Ramos (cell line): Measurements from ENCODE around the gene MDM1.

Experiments
- in situ Hi-C: fragments of 300-500 bp; cut with MboI; formaldehyde crosslinking; loops from one replicate; pipeline ENCODE4 v1.14.3; 2022; ENCODE audit warnings: low sequenced_read_pairs; ENCODE audit not compliant: unreplicated experiment

Gene MDM1, protein sequence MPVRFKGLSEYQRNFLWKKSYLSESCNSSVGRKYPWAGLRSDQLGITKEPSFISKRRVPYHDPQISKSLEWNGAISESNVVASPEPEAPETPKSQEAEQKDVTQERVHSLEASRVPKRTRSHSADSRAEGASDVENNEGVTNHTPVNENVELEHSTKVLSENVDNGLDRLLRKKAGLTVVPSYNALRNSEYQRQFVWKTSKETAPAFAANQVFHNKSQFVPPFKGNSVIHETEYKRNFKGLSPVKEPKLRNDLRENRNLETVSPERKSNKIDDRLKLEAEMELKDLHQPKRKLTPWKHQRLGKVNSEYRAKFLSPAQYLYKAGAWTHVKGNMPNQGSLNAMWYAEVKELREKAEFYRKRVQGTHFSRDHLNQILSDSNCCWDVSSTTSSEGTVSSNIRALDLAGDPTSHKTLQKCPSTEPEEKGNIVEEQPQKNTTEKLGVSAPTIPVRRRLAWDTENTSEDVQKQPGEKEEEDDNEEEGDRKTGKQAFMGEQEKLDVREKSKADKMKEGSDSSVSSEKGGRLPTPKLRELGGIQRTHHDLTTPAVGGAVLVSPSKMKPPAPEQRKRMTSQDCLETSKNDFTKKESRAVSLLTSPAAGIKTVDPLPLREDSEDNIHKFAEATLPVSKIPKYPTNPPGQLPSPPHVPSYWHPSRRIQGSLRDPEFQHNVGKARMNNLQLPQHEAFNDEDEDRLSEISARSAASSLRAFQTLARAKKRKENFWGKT

DNA sequence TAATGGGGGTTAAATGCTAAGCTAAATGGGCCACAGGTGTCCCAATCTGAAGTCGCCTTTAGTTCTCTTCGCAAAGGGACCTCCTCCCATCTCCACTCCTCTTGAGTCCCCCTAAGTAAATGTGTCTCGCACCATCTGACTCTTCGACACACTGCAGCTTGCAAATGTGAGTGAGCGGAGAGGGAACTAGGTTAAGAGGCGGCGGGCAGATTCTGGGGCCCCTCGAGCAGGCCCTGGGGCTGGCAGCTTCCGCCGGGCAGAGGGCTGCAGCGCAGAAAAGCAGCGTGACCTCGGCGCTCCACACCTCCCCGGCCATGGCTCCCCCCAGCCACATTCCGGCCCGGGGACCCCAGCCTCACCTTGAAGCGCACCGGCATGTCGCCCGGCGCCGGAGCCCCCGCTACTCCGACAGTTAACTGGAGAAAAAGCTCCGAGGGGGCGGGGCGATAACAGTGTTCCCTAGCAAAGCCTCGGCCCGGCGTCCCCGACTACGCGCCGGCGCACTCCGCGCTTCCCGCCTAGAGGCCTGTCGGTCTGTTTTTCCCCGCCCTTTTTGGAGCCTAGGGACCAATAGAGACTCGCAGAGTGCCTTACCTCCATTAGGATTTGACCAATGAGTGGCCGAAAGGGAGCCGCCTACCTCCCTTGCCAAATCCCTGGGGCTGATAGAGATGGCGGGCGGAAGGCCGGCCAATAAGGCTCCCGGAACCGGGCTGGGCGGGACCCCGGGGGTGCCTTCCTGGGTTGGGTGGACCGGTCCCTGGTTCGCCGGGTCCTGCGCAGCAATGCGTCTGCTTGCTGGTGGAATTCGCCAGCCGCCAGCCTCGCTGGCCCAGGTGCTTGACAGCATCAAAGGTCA is at the start of gene MDM1:
TSS of gene MDM1 (minus strand) at position 494 of the 859 bp plus-strand sequence. CDS start at position 377, 117 bp downstream.
- in situ Hi-C loops: loop anchor here (25.0 kb wide), 1 partner anchor 505 kb away; no protein-coding TSS in a partner anchor

DNA sequence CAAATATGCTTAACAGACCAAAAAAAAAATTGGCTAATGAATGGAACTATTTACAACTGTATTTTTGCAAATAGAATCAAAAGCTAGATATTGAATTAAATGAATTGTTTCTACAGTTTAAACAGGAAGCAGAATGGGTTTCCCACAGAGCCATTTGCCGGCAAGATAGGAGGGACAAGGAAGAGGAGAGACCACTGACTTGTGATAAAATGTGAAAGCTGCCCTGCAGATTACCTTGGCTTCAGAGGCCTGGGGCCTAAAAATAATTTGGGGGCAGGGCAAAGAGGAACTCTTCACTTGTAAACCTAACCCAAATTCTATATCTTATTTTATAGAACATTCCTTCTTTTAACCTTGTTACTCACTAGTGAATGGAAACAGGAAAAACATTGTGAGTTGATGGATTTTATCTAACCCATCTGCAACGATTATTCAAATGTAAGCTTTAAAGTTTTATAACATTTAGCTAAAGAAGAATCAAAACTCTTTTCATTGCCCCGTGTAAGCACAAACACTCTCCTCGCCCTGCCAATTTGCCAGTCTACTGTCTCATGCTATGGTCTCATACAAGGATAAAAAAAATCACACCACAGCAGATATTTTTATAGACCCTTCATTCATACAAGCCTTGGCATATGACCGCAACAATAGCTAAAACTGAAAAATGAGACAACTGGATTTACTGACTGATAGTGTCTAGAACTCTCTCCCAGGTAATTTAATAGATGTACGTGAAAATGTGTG is 49.5 kb upstream of the MDM1 start:
- in situ Hi-C loops: no loop called here

DNA sequence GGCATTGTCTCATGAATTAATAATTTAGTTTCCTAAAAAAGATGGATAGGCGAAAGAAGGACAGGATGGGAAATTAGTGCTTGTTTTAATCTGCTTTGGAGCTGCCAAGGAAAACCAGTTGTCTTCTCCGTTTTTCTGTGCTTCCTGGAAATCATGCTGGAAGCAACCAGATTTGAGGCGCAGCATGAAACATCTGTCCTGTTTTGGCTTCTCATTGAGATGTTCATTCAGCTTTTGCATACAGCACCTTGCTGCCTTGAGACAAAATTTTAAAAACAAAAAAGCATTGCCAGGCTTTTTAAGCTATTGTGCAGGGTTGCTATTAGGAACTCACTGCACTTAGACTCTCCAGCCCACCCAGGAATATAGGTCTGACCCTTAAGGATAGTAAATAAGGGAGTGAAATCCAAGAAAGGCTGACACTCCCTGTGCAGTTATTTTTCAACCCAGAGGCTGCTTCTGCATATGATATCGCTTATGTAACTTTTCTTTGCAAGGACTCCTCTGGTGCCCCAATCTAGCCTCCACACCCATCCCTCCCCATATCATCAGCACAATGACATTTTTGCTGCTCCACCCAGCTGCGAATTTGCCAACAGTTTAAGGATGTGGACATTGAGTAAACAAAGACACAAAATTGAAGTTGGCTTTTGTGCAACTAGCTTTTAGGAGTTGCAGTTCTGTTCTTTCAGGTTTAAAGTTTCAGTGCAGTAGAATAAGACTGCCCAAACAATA is 46.9 kb upstream of the MDM1 start:
- in situ Hi-C loops: no loop called here

DNA sequence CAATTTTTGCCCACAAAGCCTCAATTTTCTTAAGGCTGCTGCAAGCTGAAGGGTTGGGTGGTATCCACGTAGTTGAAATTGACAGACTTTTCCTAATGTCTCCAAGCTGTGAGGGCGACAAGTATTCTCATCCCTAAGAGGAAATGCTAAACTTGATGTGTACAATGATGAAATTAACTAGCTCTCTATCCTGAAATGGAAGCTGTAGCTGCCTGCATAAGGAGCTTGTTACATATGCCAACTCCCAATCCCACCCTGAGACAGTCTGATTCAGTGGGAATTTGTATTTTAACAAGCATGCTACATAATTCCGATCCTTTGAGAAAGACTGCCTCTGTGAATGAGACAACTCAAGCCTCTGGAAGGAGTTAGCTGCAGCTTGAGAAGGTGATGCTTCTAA is 45.7 kb upstream of the MDM1 start:
- in situ Hi-C loops: no loop called here

DNA sequence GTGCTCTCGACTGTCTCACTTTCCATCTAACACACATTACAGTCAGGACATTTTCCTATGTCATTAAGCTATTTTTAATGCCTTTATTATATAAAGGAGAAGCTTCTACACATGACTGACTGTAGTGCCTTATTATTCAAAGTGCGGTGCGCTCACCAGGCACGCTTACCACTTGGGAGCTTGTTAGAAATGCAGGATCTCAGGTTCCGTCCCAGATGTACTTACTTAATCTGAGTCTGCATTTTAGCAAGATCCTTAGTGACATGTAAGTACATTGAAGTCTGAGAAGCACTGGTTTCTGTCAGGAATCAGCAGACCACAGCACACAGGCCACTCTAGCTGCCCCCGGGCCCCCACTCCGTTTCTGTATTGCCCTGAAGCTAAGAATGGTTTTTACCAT is 44.7 kb upstream of the MDM1 start:
- in situ Hi-C loops: no loop called here

DNA sequence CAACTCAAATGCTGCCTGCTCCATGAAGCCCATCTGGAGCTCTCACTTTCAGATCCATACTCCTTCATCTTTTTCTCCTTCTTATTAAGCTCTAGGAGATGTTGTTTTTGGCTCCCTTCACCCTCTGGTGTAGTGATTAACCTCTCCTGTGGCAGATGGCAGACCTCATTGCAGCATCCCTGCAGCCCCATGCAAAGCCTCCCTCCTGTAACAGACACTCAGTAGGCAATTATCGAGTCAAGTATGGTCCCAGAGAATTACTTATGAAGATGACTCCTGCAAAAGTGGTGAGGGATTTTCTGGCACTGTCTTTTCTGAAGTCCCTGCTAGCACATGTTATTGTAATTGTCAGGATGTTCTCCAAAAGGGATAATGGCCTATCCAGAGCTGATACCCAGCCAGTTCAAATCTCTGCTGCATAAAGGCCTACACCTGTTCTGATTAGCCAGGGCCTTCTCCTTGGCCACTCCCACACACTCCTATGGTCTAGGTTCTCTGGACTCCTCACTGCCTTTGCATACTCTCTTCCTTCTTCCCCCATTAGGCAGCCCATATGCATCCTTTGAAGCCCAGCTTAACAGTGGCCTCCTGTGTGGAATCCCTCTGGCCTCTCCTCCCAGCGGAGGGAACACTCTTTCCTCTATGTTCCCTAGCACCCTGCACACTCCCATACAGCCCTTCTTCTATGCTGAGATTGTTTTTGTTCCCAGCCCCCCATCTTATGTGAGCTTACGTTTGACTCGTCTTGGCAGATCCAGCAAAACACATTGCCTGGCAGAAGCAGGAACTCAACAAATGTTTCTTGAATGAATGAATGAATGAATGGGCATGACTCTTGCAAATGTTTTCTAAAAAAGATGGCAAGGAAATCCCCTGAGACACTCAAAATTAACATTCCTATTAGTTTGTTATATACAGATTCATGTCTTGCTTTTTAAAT is 43.9 kb upstream of the MDM1 start:
- in situ Hi-C loops: no loop called here

DNA sequence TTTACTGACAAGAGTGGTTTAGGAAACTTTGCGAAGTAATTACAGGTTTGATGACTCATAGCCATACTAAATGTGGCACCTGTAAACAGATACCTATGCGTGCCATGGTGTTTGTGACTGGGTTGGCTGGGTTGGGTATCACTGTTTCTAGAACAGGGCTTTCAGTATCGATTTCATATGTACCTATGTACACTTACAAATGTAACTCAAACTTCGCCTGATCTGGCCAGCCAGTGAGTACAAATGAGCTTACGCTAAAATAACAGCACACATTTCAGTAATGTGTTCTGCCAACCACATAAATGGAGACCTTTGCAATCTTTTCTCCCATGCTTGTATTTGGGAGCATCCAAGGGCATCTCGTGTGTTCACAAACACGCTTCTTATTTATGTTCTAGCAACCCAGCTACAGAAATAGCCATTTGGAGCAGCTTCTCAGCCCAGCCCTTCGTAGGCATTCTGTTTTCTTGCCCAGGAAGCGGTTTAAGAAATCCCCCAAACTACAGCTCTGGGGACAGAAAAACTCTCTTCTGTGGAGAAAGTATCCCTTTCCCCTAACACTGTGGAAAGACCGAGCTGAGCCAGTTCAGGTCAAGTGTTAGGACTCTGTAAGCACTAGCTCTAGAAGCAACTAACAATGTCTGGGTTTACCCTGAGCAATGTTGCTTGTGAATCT is 42.3 kb upstream of the MDM1 start:
- in situ Hi-C loops: loop anchor here (25.0 kb wide), 1 partner anchor 313 kb away; the partner anchor contains the start of gene NUP107

DNA sequence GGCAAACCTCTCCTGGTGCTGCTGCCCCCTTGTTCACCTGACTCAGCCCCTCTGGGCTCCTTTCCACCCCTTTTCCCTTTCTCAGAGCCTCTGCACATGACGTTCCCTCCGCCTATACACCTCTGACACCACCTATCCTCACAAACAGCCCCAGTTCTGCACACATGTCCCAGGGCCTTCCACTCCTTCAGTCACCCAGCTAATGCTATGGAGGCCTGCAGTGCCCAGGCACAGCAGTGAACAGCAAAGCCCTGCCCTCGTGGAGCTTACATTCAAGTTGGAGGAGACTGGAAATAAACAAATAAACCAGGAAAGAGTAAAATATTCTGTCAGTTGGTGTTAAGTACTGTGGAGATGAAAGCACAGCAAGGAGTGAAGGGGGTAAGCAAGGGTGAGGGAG is 38.5 kb upstream of the MDM1 start:
- in situ Hi-C loops: loop anchor here (25.0 kb wide), 1 partner anchor 317 kb away; the partner anchor contains the start of gene NUP107

DNA sequence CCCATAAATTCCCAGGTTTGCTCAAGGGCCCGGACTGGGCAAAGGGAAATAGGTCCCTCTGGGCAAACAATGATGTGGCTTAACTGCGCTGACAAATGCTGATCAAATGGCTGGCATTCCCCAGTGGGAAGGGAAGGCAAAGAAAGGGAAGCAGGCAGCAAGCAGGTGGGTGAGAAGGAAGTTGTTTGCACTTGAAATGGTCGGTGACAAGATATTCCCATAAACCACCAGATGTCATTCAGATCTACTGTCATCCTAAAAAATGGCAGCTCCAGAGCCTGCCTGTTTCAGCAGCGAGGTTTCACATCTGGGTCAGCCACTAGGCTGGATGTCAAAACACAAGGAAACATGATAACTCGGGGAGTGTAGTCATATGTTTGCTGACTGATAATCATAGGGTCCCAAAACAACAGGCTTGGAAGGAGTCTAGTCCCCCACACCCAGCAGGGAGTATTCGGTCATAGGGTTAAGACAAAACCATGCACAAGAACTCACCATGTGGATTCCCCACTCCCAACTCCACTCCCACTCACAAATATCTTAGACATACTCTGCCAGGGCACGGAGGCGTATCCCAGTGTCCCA is 37.9 kb upstream of the MDM1 start:
- in situ Hi-C loops: loop anchor here (25.0 kb wide), 1 partner anchor 317 kb away; the partner anchor contains the start of gene NUP107

DNA sequence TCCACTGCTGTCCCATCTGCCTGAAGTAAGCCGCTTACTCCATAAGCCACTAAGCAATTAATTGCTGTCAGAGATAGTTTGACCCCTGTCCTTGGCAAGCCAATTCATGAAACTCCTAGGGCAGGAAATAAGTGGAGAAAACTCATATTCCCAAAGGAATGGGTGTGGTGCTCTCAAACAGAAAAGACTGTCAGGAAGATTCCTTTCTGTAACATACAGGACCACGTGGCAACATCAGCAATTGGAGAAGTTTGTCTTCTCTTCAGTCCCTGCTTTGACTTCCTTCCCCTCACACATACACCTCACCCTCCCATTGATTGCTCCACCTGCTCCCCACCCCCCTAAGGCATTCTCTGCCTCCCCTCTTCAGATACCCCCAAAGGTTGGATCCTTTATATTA is 36.2 kb upstream of the MDM1 start:
- in situ Hi-C loops: loop anchor here (25.0 kb wide), 1 partner anchor 319 kb away; the partner anchor contains the start of gene NUP107

DNA sequence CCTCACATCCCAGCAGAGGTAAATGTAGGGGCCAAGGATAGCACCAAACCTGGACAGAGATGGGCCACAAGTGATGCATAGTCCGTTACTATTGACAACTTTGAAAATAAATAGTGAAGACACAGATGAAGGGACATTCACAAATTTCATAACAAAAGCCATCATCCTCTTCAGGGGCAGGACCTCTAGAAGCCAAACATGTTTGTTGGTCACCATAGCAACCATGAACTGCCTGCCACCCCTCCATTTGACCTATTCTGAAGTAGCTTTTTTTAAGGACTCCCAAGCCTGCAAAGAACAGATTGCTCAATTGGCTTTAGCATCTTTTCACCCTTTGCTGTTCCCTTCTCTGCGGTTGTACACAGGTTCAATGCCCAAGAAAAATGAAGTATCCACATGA is 35.7 kb upstream of the MDM1 start:
- in situ Hi-C loops: loop anchor here (25.0 kb wide), 1 partner anchor 319 kb away; the partner anchor contains the start of gene NUP107

DNA sequence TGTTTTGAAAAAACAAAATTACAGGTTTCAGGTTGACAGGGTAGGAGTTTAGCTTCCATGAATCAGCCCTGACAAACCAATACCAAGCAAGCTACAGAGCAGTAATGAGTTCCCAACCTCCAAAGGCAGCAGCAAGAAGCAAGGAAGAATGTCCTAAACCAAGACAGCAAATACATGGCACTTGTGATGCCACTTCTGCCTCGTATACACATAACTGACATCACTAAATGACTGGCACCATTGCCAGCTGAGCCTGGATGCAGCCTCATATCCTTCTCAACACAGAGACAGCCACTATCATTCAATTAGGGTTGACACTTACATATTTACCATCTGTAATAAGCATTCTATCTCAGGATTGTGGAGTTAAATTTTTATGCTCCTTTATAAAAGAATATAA is 35.0 kb upstream of the MDM1 start:
- in situ Hi-C loops: loop anchor here (25.0 kb wide), 1 partner anchor 320 kb away; the partner anchor contains the start of gene NUP107

DNA sequence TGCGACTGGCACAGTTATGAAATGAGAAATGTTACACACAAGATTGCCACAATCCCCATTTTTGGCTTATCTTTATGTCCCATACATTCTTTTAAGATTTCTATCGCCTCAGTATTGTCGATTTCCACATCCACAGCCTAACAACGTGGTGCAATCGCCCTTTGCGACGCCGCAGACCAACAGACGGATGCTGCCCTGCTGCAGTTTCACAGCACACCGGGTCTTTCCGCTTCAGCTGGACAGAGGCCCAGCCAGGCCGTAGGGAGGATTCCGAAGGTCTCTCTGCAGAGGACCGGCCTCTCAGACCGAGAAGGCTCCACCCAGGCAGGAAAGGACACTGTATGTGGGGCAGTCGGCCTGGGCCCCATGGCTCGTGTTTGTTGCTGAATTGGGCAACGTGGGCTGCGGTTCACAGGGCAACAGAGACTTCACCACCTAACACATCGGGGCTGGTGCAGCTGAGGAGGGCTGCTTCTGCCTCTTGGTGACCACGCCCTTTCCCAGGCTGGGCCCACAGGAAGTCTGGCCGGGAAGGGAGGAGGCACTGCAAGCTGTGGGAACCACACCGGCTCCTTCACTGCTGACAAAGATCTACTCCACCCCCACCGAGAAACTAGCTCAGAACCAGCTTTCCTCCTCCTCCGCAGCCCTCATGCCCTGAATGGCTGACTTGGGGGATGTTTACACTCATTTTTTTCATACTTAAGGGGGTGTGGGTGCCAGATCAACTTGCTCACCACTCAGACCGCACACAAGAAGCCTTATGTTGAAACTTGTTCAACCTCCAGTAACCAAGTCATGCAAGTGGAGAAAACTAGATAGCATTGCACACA is 32.9 kb upstream of the MDM1 start:
- in situ Hi-C loops: loop anchor here (25.0 kb wide), 1 partner anchor 322 kb away; the partner anchor contains the start of gene NUP107

DNA sequence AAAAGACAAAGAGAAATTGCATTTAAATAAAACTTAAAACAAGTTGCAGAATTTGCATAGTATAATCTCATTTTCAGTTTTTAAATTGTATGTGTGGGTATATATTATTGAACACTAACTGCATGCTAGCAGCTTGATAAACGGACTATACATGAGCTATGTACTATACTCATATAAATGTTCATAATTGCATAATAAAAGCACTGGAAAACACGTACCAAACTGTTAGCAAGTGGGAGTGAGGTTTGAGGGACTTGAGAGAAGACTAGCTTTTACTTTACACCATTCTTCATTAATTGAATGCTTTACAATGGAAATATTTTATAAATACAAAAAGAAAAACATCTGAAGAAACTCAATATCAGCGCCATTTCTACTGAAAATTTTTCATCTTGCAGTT is 32.2 kb upstream of the MDM1 start:
- in situ Hi-C loops: loop anchor here (25.0 kb wide), 1 partner anchor 323 kb away; the partner anchor contains the start of gene NUP107

DNA sequence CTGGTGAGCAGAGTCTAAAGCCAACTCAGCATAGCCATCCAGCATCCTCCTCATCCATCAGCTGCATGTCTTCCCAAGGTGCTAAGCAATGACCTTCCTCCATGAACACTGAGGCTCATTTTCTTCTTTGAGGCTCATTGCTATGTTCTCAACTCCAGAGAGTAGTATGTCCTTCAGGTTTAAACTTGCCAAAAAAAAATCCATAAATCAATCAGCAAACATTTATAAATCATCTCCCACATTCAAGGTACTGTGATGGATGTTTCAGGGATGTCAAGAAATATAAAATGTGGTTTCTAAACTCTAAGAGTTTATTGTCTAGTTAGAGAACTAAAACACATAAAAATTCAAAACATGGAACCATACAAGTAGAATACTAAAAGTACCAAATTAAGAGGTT is 29.8 kb upstream of the MDM1 start:
- in situ Hi-C loops: loop anchor here (25.0 kb wide), 1 partner anchor 325 kb away; the partner anchor contains the start of gene NUP107

DNA sequence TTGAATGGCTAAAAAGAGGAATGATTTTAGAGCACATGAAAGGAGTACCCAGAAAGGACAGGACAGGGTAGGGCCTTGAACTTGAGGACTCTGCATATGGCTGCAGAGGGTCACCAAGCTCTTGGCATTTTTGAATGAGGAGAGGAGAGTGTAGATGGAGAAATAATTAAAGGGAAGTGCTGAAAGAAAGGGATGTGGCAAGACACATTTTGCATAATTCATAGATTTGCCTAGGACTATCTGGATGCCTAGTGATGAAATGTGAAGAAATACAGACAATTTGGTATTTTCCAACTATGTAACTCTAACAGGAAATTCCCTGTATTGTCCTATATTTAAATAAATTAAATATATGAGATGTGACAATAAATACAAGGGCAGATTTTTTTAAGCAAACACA is 27.5 kb upstream of the MDM1 start:
- in situ Hi-C loops: loop anchor here (25.0 kb wide), 1 partner anchor 328 kb away; the partner anchor contains the start of gene NUP107
